GM12801 (cell line): Measurements from ENCODE around the gene BABAM2.

Source experiments
- TF ChIP-seq, protein P1 (sequence below): IDR thresholded peaks from one replicate; pipeline ENCODE4 v1.5.1; 2011; ENCODE audit warnings: control low read depth; ENCODE audit not compliant: insufficient read length; ENCODE audit errors: extremely low read depth

The BABAM2 gene

DNA sequence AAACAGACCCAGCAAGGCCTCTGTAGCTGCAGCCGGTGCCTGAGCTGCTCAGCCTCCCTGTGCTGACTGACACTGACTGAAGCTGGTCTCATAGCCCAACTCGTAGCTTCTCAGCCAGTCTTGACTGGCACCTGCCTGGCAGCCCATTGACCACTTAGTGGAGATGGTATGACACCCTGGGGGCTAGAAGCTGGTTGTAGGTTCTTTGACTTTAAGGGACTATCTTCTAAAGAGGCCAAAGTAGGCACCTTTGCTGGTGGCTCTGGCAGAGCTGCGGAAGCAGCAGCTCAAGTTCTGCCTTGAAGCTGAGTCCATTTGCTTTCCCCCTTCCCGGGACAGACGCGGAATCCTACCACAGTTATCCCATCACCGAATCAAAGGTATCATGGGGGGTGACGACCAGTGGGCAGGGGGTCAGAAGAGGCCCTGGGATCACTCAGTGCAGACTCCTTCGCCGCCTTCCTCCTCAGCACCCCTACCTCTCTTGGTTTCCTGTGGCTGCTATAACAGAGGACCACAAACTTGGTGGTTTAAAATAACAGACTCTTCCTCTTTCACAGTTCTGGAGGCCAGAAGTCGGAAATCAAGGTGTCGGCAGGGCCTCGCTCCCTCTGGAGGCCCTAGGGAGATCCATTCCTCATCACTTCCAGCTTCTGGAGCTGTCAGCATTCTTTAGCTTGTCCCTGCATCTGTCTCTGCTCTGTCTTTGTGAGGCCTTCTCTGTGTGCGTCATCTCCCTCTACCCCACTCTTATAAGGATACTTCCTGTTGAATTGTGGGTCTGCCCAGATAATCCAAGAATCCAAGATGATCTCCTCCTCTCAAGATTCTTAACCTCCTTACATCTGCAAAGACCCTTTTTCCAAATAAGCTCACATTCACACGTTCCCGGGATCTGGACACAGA is 488.4 kb downstream of the BABAM2 start:
- TF ChIP-seq, protein P1, sequence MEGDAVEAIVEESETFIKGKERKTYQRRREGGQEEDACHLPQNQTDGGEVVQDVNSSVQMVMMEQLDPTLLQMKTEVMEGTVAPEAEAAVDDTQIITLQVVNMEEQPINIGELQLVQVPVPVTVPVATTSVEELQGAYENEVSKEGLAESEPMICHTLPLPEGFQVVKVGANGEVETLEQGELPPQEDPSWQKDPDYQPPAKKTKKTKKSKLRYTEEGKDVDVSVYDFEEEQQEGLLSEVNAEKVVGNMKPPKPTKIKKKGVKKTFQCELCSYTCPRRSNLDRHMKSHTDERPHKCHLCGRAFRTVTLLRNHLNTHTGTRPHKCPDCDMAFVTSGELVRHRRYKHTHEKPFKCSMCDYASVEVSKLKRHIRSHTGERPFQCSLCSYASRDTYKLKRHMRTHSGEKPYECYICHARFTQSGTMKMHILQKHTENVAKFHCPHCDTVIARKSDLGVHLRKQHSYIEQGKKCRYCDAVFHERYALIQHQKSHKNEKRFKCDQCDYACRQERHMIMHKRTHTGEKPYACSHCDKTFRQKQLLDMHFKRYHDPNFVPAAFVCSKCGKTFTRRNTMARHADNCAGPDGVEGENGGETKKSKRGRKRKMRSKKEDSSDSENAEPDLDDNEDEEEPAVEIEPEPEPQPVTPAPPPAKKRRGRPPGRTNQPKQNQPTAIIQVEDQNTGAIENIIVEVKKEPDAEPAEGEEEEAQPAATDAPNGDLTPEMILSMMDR, result no peak

DNA sequence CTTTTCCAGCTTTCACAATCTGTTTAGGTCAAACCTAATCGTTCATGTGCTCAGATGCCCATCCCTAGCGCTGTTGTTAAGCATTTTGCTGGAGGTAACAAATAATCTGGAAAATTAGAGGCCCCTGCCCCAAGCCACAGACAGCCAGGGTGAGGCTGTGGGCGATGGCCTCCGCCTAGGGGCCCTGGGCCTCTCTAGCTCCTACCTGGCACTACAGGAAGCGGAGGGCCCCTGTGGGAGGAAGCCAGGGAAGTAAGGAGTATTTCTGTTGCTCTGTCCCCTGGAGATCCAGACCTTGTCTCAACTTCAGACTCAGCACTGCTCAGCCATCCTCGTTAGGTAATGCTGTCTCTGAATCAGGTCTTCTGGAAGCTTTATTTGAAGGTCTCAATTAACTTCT is 489.7 kb downstream of the BABAM2 start:
- TF ChIP-seq, protein P1, result no peak

DNA sequence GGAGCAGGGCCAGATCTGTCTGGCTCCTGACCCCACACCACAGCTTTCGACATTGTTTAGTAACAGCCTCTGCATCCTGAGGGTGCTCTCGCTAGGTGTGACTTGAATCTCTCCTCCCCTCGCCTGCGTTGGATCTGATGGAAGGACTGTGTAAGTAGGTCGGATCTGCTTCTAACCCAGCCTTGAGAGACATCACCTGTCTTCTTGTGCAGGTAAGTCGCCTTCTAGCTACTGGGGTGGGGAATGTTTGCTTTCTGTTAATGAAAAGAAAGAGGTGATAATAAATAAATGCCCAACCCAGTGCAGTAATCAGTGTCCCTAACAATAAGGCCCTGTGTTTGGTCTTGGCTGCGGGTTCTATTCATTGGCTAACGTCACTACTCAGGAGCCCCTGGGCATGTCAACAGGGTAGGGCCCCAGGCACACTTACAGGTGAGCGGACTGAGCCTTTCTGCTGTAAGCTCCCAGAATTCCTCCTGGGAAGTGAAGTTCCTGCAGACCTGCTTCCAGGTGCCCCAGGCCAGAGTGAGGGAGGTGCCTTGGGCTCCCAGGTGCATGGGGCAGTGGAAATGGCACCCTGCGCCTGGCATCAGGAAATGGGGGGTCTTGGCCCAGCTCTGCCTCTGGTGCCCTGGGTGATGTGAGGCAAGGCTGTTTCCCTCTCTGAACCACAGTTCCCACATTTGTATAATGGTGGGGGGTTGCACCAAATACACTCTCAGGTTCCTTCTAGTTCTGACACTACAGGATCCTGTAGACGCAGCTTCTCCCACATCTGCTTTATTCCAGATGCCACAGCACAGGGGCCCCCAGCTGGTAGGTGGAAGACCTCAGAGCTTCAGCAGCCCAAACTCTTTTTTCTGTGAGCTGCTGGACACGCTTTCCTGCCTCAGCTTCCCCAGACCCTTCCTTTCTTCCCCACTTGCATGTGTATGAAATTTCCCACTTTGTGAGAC is 491.0 kb downstream of the BABAM2 start:
- TF ChIP-seq, protein P1, result no peak

DNA sequence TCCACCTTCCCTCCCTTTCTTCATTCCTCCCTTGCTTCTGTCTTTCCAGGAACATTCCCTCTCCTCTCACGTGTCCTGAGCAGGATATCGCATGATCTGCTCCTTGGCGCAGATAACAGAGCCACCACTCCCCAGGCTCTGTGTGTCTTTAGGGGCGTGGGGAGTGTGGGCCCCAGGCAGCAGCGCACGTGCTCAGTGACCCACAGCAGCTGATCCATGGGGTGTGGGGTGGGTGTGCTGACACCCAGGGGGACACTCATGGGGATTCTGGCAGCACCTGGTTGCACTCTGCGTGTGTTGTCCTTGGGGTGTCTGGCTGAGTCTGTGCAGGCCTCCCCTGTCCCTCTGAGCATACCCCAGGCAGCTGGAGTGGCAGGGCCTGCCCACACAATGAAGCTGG is 492.2 kb downstream of the BABAM2 start:
- TF ChIP-seq, protein P1, result no peak

DNA sequence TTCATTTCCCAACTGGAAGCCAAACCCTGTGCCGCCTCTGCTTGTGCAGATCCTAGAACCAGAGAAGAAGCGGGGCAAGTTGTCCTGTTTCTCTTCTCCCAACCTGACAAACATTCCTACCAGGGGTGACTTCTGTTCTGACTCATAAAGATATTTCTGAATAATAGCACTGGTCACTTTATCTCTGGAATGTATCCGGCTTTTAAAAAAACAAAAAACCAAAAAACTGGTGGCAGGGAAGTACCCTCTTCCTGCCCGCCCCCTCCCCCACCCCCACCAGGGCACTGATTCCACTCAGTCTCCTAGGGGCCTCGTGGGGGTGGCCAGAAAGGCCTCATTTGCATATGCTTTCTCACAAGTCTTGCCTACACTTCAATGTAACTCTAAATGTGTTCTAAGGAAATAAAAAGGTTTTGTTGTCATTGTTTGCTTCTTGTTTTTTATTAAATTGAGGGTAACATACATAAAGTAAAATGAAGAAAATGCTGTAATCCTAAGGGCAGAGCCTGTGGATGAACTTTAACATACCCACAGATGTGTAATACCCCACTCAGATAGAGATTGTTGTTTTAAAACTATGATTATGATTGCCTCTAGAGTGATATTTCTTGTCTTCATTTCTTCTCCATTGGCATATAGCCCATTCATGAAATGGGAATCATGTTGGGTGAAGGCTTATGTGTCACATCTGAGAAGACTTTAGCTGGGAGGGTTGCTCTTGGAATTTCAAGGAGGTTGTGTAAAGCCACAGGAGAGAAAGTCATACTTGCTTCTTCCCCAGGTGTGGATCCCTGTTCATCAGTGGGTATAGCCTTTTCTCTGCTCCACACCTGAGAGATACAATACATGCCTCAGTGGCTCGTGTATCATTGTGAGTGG is 496.8 kb downstream of the BABAM2 start:
- TF ChIP-seq, protein P1, result no peak
